HG02970 (cell line): ENCODE measurements around the gene NSD1.
"Not testable (repeated sequence)": the region's sequence is repeated elsewhere in the genome, so short reads cannot be mapped to it uniquely, and the experiment has no call there.

Source experiments
- ATAC-seq: cut with Tn5 transposase; IDR thresholded peaks from one replicate; pipeline ENCODE4 v1.9.1; 2021; ENCODE audit warnings: mild to moderate bottlenecking, moderate library complexity, moderate number of reproducible peaks; ENCODE audit not compliant: unreplicated experiment, low FRiP score

Gene NSD1

GRCh38 chr5:177303121-177303924 is 169.8 kb downstream of the NSD1 start, which contains the start of the genes PRELID1 and RAB24:
PRELID1 (plus strand) TSS chr5:177303799; CDS start chr5:177303986, 187 bp downstream.
RAB24 (minus strand) TSS chr5:177303719; CDS start chr5:177303288, 431 bp downstream.
- ATAC-seq, result peak; percentile 63

DNA sequence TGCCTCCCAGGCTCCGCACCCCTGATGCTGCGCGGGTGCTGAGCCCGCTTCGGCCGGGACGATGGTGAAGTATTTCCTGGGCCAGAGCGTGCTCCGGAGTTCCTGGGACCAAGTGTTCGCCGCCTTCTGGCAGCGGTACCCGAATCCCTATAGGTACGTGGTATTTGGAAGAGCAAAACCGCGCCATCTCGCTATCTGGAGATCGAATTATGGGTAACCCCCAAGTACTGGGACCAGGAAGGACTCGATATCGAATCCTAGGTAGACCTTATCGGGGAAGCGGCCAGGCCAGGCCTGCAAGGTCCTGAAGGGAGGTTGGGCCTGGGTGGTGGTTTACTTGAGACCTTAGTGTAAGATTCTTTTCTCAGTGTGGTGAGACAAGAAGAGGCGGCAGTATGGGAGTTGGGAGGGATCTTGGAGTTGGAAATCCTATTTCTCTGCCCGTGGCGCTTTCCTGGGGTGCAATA is 170.4 kb downstream of the NSD1 start:
- ATAC-seq, result peak; percentile 3

DNA sequence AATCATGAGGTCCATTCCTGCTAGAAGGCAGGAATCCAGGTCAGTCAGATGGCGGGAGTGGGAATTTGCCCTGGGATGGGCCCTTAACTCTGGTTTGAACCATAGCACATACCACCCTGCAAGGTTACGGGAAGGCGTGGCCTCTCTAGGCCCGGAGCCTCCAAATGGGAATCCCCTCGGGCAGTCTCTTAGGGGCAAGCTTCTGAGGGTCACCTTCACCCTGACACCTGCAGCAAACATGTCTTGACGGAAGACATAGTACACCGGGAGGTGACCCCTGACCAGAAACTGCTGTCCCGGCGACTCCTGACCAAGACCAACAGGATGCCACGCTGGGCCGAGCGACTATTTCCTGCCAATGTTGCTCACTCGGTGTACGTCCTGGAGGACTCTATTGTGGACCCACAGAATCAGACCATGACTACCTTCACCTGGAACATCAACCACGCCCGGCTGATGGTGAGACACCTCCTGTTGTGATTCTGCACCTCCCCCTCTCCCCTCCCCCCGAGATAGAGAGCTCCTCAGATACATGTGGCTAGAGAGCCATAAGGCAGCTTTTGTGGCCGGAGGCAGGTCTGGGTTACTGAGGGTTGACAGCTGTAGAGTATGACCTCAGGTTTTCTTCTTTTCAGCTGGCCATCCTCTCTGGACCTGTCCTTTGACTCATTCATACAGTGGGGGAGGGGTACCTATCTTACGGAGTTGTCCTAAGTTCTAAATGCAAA is 171.0 kb downstream of the NSD1 start:
- no peak for ATAC-seq

- ATAC-seq, result not testable (repeated sequence)
Observed at GRCh38 chr5:177306103-177306640, 172.6 kb downstream of the NSD1 start.

- no peak for ATAC-seq
Observed at GRCh38 chr5:177306674-177307543, 173.3 kb downstream of the NSD1 start.

DNA sequence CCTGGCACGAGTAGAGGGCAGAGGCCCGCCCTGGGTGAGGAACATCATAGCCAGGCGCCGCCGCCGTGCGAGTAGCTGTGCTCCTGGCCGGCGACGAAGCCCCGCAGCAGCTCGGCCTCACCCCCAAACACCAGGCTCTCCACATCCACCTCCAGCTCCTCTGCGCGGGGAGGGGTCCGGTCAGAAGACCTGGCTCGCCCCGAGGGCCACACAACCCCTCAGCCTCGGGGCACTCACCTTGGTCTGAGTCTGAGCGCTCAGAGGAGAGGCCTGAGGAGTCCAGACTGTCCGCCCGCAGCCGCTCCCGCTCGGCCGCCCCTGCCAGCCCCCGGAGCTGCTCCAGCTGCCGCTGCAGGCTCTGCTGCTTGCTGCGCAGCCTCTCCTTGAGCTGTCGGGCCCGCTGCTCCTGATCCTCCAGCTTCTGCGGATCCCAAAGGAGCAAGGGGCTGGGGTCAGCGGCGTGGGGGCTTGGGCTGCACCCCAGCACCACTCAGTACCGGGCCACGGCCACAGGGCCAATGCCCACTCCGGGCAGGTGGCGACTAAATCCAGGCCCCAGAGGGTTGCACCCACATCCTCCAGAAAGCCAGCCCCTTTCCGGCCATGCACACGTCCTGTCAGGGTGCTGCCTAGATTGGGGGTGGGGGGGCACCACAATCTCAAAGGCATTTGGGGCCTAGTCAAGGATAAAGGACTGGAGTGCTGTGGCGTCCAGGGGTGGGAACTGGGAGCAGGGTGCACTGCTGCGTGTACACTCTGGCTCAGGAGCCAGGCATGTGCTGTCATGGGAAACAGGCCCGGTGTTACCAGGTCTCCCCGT is 174.2 kb downstream of the NSD1 start:
- ATAC-seq, result no peak

DNA sequence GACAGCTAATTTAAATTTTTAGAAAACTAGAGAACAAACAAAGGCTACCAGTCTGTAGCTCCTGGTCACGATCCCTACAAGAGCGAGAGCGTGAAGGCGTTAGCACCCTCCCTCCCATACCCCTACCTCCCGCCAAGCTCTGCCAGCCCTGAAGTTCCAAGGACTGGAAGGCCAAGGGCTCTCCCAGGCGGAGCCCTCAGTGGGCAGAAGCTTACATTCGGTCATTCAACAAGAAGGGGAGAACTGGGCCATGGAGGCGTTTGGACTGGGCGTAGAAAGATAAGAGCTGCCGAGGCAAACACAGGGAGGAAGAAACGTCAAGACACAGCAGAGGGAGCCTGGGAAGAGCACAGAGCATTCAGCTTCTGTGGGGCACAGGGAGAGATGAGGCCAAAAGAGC is 175.2 kb downstream of the NSD1 start:
- no peak for ATAC-seq

DNA sequence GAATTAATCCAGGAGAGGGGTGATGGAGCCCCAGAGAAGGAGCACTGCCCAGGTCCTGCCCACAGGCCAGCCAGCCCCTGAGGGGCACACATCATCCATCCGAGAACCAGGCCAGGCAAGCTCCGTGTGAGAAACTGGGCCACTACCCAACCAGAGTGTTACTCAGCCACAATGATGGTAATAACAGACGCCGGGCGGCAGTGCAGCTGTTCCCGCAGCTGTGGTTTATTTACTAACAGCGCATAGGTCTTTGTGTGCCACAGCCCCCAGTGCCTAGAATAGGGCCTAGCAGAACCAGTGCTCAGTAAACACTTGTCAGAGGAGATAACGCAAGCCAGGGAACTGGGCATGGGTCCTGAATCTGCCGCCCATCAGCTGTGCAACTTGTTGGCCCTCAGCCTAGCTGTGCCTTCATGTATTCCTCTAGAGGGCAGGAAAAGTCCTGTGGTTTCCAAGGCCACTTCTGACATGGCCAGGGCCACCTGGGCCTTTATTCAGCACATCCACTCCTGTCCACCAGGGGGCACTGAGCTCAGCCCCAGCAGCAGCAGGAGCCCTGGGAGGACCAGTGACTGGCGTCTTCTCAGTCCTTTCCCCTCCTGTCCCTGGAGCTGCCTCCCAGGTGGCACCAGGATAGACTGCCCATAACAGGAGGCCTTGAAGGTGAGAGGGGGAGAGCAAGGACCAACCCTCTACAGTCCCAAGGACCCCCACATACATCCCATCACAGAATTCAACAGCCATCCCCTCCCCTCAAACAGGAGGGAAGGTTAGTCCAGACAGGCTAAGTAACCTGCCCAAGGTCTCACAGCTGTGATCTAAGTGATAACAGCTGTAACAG is 176.0 kb downstream of the NSD1 start:
- ATAC-seq, result no peak

GRCh38 chr5:177310332-177310731 is 176.8 kb downstream of the NSD1 start:
- no peak for ATAC-seq

- no peak for ATAC-seq
Observed at GRCh38 chr5:177310757-177311391, 177.3 kb downstream of the NSD1 start.

- ATAC-seq, result no peak
Observed at GRCh38 chr5:177311392-177311722, 177.8 kb downstream of the NSD1 start.

GRCh38 chr5:177311723-177312648 is 178.4 kb downstream of the NSD1 start, which contains the start of gene MXD3:
MXD3 (minus strand) TSS chr5:177311898; CDS start chr5:177311830, 68 bp downstream.
- ATAC-seq, result peak; percentile 80

- peak; percentile 11 for ATAC-seq
Observed at GRCh38 chr5:177312649-177313181, 179.1 kb downstream of the NSD1 start.

DNA sequence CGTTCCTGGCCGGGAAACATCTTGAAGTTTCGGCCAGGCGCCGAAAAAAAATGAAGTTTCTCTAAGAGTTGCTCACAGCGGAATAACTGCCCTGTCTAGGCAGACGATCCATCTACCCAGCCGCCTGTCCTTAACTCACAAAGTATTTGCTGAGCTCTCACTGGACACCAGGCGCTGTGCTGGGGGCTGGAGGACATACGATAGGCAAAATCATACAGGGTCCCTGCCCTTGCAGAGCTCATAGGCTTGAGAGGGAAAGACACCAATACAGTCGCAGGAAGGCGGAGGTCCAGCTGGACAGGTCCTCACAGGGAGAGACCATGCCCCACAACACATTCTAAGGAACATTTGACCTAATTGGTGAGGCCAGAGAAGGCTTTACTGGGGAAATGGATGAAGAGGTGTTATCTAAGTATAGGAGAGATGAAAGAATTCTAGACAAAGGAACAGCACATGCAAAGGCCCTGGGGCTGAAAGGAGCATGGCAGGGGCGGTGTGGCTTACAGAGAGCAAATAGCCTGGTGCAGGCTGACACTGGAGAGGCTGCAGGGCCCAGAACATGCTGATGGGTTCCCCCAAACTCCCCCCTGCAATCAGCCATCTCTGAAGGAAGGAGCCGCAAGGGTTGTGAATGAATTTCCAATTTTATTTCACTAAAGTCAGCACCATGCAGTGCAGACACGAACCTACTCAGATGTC is 180.1 kb downstream of the NSD1 start:
- no peak for ATAC-seq

- ATAC-seq, result no peak
Observed at GRCh38 chr5:177314376-177315342, 181.1 kb downstream of the NSD1 start.
